CD14-positive monocyte (primary cell): ENCODE data around the gene ERMN. TPM values are rescaled to one million over a fixed set of nuclear protein-coding genes. Genes with fewer than 3 reads are reported as not detected.

Experiments used
- DNase-seq, 3 donors: peaks; one replicate each; pipeline ENCODE4 v3.0.0-alpha.2; 2011 to 2022
- H2AFZ ChIP-seq: 2 replicates; pipeline ENCODE4 v1.6.0; 2012; ENCODE audit warnings: mild to moderate bottlenecking, low read depth, low read length, inconsistent platforms; ENCODE audit not compliant: insufficient read depth, poor library complexity, severe bottlenecking
- H3K27ac ChIP-seq, 2 donors: 1 replicate in 1 of 2; 2 replicates in 1 of 2; pipeline ENCODE4 v1.5.1; 2012 to 2013; ENCODE audit warnings: low read length in 2 of 2, control low read depth in 1 of 2, inconsistent platforms in 1 of 2, low read depth in 1 of 2, mild to moderate bottlenecking in 1 of 2
- H3K27me3 ChIP-seq, 2 donors: one replicate each; pipeline versions ENCODE4 v1.6.0 to v1.6.1; 2011 to 2013; ENCODE audit warnings: low read length in 2 of 2; ENCODE audit not compliant: control insufficient read depth in 2 of 2, insufficient read depth in 2 of 2
- H3K36me3 ChIP-seq, 2 donors: replicated peaks in 1 of 2; 1 replicate in 1 of 2; 2 replicates in 1 of 2; pipeline versions ENCODE4 v1.5.1 to v1.6.1; 2012 to 2013; ENCODE audit warnings: low read length in 2 of 2, control low read depth in 1 of 2, inconsistent platforms in 1 of 2, mild to moderate bottlenecking in 1 of 2; ENCODE audit not compliant: insufficient read depth in 2 of 2, control insufficient read depth in 1 of 2
- H3K4me1 ChIP-seq, 2 donors: 1 replicate in 1 of 2; 2 replicates in 1 of 2; pipeline versions ENCODE4 v1.5.1 to v1.6.1; 2012 to 2013; ENCODE audit warnings: low read length in 2 of 2, control low read depth in 1 of 2, inconsistent platforms in 1 of 2, mild to moderate bottlenecking in 1 of 2, moderate library complexity in 1 of 2; ENCODE audit not compliant: insufficient read depth in 2 of 2, control insufficient read depth in 1 of 2
- H3K4me2 ChIP-seq: replicated peaks from 2 replicates; pipeline ENCODE3; 2012; ENCODE audit warnings: low read length, moderate library complexity, mild to moderate bottlenecking; ENCODE audit not compliant: poor library complexity, severe bottlenecking; ENCODE audit errors: extremely low read depth
- H3K4me3 ChIP-seq, 3 experiments: fragments of 200-600 bp in 1 of 3; sonication (generic) in 1 of 3; replicated peaks in 1 of 3; 1 replicate in 2 of 3; 2 replicates in 1 of 3; pipeline ENCODE4 v1.5.1; 2011 to 2013; ENCODE audit warnings: low read length in 3 of 3, mild to moderate bottlenecking in 3 of 3, control low read depth in 2 of 3, low read depth in 2 of 3, inconsistent platforms in 1 of 3, moderate library complexity in 1 of 3
- H3K79me2 ChIP-seq: 2 replicates; pipeline ENCODE4 v1.6.0; 2012; ENCODE audit warnings: mild to moderate bottlenecking, control low read depth, inconsistent platforms, low read length, moderate library complexity; ENCODE audit not compliant: insufficient read depth
- H3K9ac ChIP-seq: 2 replicates; pipeline ENCODE4 v1.6.0; 2017; ENCODE audit warnings: low read length, mild to moderate bottlenecking; ENCODE audit not compliant: insufficient read depth, poor library complexity, severe bottlenecking
- H3K9me3 ChIP-seq, 2 donors: replicated peaks in 1 of 2; 1 replicate in 1 of 2; 2 replicates in 1 of 2; pipeline versions ENCODE4 v1.5.1 to v1.6.1; 2012 to 2013; ENCODE audit warnings: low read length in 2 of 2, control low read depth in 1 of 2; ENCODE audit not compliant: control insufficient read depth in 1 of 2, insufficient read depth in 1 of 2
- H4K20me1 ChIP-seq: 2 replicates; pipeline ENCODE4 v1.6.0; 2012; ENCODE audit warnings: mild to moderate bottlenecking, low read length, control low read depth, moderate library complexity; ENCODE audit not compliant: insufficient read depth
- H3K27ac Mint-ChIP-seq, 7 donors: one replicate each; pipeline ENCODE4 v1.8.0; 2020; ENCODE audit warnings: mild to moderate bottlenecking in 7 of 7, mixed read lengths in 7 of 7, moderate library complexity in 6 of 7, inconsistent platforms in 2 of 7
- H3K27me3 Mint-ChIP-seq, 3 donors: one replicate each; pipeline ENCODE4 v1.8.0; 2021 to 2022; ENCODE audit warnings: low read depth in 3 of 3, mild to moderate bottlenecking in 3 of 3, mixed read lengths in 3 of 3, moderate library complexity in 3 of 3, inconsistent platforms in 1 of 3
- H3K36me3 Mint-ChIP-seq, 2 donors: one replicate each; pipeline ENCODE4 v1.8.0; 2020; ENCODE audit warnings: mixed read lengths in 2 of 2, inconsistent platforms in 1 of 2, mild to moderate bottlenecking in 1 of 2
- H3K4me1 Mint-ChIP-seq: one replicate; pipeline ENCODE4 v1.8.0; 2020; ENCODE audit warnings: mild to moderate bottlenecking, mixed read lengths
- H3K4me3 Mint-ChIP-seq, 2 donors: one replicate each; pipeline ENCODE4 v1.8.0; 2020; ENCODE audit warnings: mild to moderate bottlenecking in 2 of 2, mixed read lengths in 2 of 2, moderate library complexity in 1 of 2
- H3K9me3 Mint-ChIP-seq, 7 donors: one replicate each; pipeline ENCODE4 v1.8.0; 2020 to 2022; ENCODE audit warnings: mixed read lengths in 7 of 7, mild to moderate bottlenecking in 6 of 7, moderate library complexity in 6 of 7, inconsistent platforms in 2 of 7
- WGBS: methylation state at CpG from one replicate; pipeline ENCODE4 v1.1.5; 2013; ENCODE audit warnings: missing lambda C conversion rate; ENCODE audit not compliant: insufficient coverage; 5-methylcytosine and 5-hydroxymethylcytosine counted together
- intact Hi-C, 2 donors: fragments of 100-400 bp; cut with micrococcal nuclease; formaldehyde crosslinking; loops; one replicate each; pipeline versions ENCODE4 v1.15.0 to v1.15.1; 2023
- polyA plus RNA-seq, 3 donors: library from polyadenylated mRNA; depleted of rRNA in 1 of 3; unstranded in 2 of 3; stranded (reverse) in 1 of 3; fragments of 300-500 nt in 2 of 3; fragments of >200 nt in 1 of 3; fragmentation: Illumina TruSeq in 2 of 3; gene quantifications; 1 replicate in 2 of 3; 2 replicates in 1 of 3; pipeline ENCODE4 v1.2.3, GENCODE V29; 2012 to 2021
- TF ChIP-seq, protein P1 (sequence below): fragments of 200-600 bp; IDR thresholded peaks from one replicate; pipeline ENCODE4 v1.8.0; 2022; ENCODE audit warnings: antibody characterized with exemption, mild to moderate bottlenecking

ERMN gene
- polyA plus RNA-seq, 3 donors, result 0.19 to 3.9 TPM; not detected in 1

DNA sequence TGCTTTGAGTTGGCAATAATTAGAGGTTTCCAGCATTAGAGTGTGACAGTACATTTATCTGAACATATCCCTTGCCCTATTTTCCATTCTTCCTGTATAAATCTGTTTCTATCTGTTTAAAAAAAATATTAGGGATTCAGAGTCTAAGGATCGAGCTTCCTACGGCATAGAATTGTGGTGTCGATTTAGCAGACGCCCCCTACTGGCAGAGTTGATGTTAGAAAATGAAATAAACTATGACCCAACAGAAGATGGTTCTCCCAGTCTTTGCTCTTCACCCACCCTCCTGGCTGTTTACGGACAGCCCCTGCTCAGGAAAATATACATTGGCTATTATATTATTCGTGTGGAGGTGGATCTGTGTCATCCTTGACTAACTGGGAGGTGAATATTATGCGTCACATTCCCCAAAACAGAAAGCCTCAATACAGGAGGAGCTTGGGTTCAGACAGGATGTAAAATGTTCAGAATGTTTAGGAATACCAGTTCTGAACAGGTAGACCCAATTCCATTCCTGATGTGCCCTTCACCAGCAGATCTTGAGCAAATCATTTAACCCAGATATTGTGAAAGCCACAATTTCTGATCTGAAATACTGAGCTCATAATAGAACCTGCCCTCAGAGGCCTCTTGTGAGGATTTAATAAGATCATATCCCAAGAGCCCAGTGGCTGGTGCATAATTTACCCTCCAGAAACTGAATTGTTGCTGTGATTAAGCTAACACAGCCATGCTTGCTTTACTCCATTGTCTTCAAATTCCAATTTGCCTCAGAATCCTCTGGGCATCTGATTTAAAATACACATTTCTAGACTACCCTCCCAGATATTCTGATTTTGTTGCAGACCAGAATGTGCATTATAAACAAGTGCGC is 10.8 kb upstream of the ERMN start:
- Mint-ChIP-seq H3K27me3 (peaks cover 0 to 4% (median 0%) of the 10 kb centered on the region in 3 donors), H3K27ac (no peak overlapping the region), H3K4me3 (no peak overlapping the region)

GRCh38 chr2:157334797-157335196 is 9.2 kb upstream of the ERMN start:
- no peaks in the 10 kb centered on the region for H4K20me1 ChIP-seq
- H3K27me3 ChIP-seq, result no peaks in the 10 kb centered on the region
- no peaks in the 10 kb centered on the region for H3K36me3 Mint-ChIP-seq
- no peak overlapping the region for H3K4me3 ChIP-seq
- H3K4me1 Mint-ChIP-seq, result peaks cover 4% of the 10 kb centered on the region
- intact Hi-C loops, result no loop called here
- H3K27ac Mint-ChIP-seq, result no peak overlapping the region
- H3K4me1 ChIP-seq, result no peaks in the 10 kb centered on the region
- H3K79me2 ChIP-seq, result no peaks in the 10 kb centered on the region
- no peaks in the 10 kb centered on the region for H3K9me3 Mint-ChIP-seq
- no peaks in the 10 kb centered on the region for H3K9me3 ChIP-seq
- no peak overlapping the region for H3K4me2 ChIP-seq
- no peak overlapping the region for H3K4me3 Mint-ChIP-seq
- H3K36me3 ChIP-seq, result no peaks in the 10 kb centered on the region
- 92% methylated on average over 1 of the region's 3 CpGs for WGBS
- no peak overlapping the region for H3K27ac ChIP-seq
- no peak for DNase-seq
- TF ChIP-seq, protein P1, sequence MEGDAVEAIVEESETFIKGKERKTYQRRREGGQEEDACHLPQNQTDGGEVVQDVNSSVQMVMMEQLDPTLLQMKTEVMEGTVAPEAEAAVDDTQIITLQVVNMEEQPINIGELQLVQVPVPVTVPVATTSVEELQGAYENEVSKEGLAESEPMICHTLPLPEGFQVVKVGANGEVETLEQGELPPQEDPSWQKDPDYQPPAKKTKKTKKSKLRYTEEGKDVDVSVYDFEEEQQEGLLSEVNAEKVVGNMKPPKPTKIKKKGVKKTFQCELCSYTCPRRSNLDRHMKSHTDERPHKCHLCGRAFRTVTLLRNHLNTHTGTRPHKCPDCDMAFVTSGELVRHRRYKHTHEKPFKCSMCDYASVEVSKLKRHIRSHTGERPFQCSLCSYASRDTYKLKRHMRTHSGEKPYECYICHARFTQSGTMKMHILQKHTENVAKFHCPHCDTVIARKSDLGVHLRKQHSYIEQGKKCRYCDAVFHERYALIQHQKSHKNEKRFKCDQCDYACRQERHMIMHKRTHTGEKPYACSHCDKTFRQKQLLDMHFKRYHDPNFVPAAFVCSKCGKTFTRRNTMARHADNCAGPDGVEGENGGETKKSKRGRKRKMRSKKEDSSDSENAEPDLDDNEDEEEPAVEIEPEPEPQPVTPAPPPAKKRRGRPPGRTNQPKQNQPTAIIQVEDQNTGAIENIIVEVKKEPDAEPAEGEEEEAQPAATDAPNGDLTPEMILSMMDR, result no peak
- no peak overlapping the region for H3K9ac ChIP-seq
- H3K27me3 Mint-ChIP-seq, result peaks cover 0 to 4% (median 0%) of the 10 kb centered on the region in 3 donors
- H2AFZ ChIP-seq, result no peak overlapping the region

More for the DNA sequence above, 10.8 kb upstream of the ERMN start:
- no peak overlapping the region for H3K9ac ChIP-seq
- no peaks in the 10 kb centered on the region for H3K79me2 ChIP-seq
- peak overlapping the region; percentile 9 for H2AFZ ChIP-seq
- H3K4me1 ChIP-seq, result no peaks in the 10 kb centered on the region
- TF ChIP-seq, protein P1, result peak; percentile 91
- intact Hi-C loops, result no loop called here
- no peaks in the 10 kb centered on the region for H3K36me3 ChIP-seq
- H4K20me1 ChIP-seq, result no peaks in the 10 kb centered on the region
- peak; percentile 16 to 53 (median 49) for DNase-seq
- H3K4me1 Mint-ChIP-seq, result peaks cover 4% of the 10 kb centered on the region
- H3K9me3 ChIP-seq, result no peaks in the 10 kb centered on the region
- WGBS, result no CpG with 5 or more reads among the region's 8 CpGs
- peaks cover 0 to 6% (median 2%) of the 10 kb centered on the region in 7 donors for H3K9me3 Mint-ChIP-seq
- no peak overlapping the region for H3K4me2 ChIP-seq
- no peaks in the 10 kb centered on the region for H3K27me3 ChIP-seq
- no peak overlapping the region for H3K4me3 ChIP-seq
- H3K36me3 Mint-ChIP-seq, result no peaks in the 10 kb centered on the region
- H3K27ac ChIP-seq, result no peak overlapping the region
